ENCODE results near the gene DBN1.

The DBN1 gene

DNA sequence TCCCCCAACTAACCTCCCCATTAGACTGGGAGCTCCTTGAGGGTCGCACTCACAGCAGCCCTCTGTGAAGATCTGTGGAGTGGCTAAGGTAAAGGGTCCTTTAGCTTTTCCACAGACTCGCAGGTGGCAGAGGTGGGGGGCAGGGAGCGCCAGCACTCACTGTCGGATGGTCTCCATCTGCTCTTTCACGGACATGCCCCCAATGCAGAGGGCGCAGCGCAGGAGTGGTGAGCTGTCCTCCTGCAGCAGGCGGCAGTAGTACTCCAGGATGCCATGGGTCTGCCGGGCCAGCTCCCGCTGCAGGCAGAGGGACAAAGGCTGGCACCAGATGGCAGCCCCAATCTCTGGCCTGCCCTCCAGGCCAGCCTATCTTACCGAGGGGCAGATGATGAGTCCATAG, 41.1 kb upstream of the DBN1 start:
- DNase-seq (ENCODE audit: low spot score): no peak
- TF ChIP-seq, protein P1, sequence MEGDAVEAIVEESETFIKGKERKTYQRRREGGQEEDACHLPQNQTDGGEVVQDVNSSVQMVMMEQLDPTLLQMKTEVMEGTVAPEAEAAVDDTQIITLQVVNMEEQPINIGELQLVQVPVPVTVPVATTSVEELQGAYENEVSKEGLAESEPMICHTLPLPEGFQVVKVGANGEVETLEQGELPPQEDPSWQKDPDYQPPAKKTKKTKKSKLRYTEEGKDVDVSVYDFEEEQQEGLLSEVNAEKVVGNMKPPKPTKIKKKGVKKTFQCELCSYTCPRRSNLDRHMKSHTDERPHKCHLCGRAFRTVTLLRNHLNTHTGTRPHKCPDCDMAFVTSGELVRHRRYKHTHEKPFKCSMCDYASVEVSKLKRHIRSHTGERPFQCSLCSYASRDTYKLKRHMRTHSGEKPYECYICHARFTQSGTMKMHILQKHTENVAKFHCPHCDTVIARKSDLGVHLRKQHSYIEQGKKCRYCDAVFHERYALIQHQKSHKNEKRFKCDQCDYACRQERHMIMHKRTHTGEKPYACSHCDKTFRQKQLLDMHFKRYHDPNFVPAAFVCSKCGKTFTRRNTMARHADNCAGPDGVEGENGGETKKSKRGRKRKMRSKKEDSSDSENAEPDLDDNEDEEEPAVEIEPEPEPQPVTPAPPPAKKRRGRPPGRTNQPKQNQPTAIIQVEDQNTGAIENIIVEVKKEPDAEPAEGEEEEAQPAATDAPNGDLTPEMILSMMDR (IDR thresholded peaks at IDR 0.05; ENCODE audit: extremely low read depth, insufficient read depth, missing control alignments): no peak
- in situ Hi-C loops (cut with MboI; ENCODE audit: low pct_unique_long_range_greater_than_20kb, low sequenced_read_pairs, unreplicated experiment): no loop called here

GRCh38 chr5:177513500-177513899, 40.1 kb upstream of the DBN1 start:
- TF ChIP-seq, protein P1 (IDR thresholded peaks at IDR 0.05; ENCODE audit: extremely low read depth, insufficient read depth, missing control alignments): no peak
- no peak for DNase-seq (ENCODE audit: low spot score)
- in situ Hi-C loops (cut with MboI; ENCODE audit: low pct_unique_long_range_greater_than_20kb, low sequenced_read_pairs, unreplicated experiment): no loop called here

GRCh38 chr5:177512736-177513380, 39.4 kb upstream of the DBN1 start:
- in situ Hi-C loops (cut with MboI; ENCODE audit: low pct_unique_long_range_greater_than_20kb, low sequenced_read_pairs, unreplicated experiment): no loop called here
- no peak for DNase-seq (ENCODE audit: low spot score)
- TF ChIP-seq, protein P1 (IDR thresholded peaks at IDR 0.05; ENCODE audit: extremely low read depth, insufficient read depth, missing control alignments): no peak

- in situ Hi-C loops (cut with MboI; ENCODE audit: low pct_unique_long_range_greater_than_20kb, low sequenced_read_pairs, unreplicated experiment): no loop called here
- no peak for DNase-seq (ENCODE audit: low spot score)
- TF ChIP-seq, protein P1 (IDR thresholded peaks at IDR 0.05; ENCODE audit: extremely low read depth, insufficient read depth, missing control alignments): no peak
These were observed 38.6 kb upstream of the DBN1 start for GRCh38 chr5:177511796-177512675.

DNA sequence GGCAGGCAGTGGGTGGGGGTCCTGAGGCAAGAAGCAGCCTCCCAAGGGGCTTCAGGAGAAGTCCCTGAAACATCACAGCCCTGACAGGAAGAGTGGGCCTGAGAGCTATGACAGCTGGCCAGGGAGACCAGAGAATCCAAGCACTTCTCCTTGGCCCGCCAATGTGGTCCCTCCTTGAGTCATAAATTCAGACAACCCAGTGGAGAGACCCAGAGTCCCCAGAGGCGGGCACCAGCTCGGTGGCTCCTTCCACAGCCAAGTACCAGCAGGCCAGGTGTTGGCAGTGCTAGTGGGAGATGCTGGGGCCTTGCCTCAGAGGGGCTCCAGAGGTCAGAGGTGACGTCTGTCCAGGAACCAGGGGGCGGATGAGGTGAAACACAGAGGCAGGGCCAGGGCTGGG, 37.7 kb upstream of the DBN1 start:
- TF ChIP-seq, protein P1 (IDR thresholded peaks at IDR 0.05; ENCODE audit: extremely low read depth, insufficient read depth, missing control alignments): no peak
- DNase-seq (ENCODE audit: low spot score): no peak
- in situ Hi-C loops (cut with MboI; ENCODE audit: low pct_unique_long_range_greater_than_20kb, low sequenced_read_pairs, unreplicated experiment): no loop called here

DNA sequence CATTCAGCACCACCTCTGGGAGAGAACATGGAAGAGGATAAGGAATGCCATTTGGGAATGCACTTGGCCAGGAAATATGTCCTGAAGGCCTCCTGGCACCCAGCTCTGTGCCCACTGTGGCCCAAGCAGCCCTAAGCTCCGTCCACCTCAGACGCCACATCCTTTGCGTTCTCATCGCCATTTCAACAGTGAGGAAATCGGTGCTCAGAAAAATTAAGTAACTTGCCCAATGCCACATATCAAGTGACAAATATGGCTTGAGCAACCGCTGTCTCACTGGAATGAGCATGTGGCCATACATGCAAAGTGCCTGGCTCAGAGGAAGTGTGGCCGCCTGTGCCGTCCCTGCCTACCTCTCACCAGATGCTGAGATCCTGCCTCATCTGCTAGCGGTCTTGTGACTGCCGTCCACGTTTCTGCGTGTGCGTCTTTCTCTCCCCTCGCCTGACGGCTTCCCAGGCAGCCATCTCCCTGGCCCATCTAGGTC, 37.2 kb upstream of the DBN1 start:
- DNase-seq (ENCODE audit: low spot score): no peak
- in situ Hi-C loops (cut with MboI; ENCODE audit: low pct_unique_long_range_greater_than_20kb, low sequenced_read_pairs, unreplicated experiment): no loop called here
- TF ChIP-seq, protein P1 (IDR thresholded peaks at IDR 0.05; ENCODE audit: extremely low read depth, insufficient read depth, missing control alignments): no peak

Data from GM13977 (cell line).